ENCODE measurements around the gene RNF146. TPM values are rescaled to one million over a fixed set of nuclear protein-coding genes. Genes with fewer than 3 reads are reported as not detected.

Gene RNF146
- total and polyA plus RNA-seq, 10 of the 15 experiments (the other 5 are each of a cell fraction or from before 2014, with no cell fraction given): 9.3 to 33.0 (median 17.8) TPM

DNA sequence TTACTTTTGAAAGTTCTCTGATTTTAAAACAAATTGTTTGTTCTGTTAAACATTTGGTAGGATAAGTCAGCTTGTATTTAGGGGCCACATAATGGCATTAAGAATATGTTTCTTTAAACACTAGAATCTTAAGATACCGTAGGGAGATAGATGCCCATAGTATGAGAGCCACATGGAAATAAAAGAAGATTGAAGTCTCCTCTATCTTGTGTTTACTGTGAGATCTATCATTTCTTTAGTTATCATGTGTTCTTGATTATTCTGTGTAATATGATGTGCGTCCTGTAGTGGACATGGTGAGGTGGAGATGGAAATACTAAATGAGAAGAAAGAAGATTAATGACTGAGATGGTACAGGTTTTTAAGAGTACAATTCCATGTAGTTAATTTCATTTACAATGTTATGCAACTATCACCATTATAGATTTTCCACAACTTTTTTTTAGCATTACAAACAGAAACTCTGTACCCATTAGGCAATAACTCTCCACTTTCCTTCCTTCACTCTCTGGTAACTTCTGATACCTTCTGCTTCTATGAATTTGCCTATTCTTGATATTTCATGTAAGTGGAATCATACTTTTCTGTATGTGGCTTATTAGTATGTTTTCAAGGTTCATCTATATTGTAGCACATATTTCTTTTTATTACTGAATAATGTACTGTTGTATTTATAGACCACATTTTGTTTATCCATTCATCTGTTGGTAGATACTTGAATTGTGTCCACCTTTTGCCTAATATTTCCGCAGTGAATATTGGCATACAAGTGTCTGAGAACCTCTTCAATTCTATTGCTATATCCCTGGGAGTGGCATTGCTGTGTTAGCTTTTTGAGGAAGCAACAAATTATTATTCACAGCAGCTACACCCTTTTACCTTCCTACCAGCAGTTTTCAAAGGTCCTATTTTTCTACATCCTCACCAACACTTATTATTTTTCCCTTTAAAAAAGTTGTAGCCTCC is 11.5 kb downstream of the RNF146 start:
- no peaks in the 10 kb centered on the region for H4K20me1 ChIP-seq (ENCODE audit: control insufficient read depth, insufficient read depth)
- 94% methylated on average over 3 of the region's 3 CpGs for WGBS (ENCODE audit: insufficient coverage, insufficient replicate concordance, low lambda C conversion rate, missing lambda C conversion rate)
- no peak overlapping the region for H3K4me2 ChIP-seq (ENCODE audit: control insufficient read depth, insufficient read depth)
- no peak for TF ChIP-seq LARP7 (IDR thresholded peaks at IDR 0.05)
- no peak for TF ChIP-seq IRF4 (IDR thresholded peaks at IDR 0.05; ENCODE audit: low read depth, low read length)
- TF ChIP-seq, protein P1, sequence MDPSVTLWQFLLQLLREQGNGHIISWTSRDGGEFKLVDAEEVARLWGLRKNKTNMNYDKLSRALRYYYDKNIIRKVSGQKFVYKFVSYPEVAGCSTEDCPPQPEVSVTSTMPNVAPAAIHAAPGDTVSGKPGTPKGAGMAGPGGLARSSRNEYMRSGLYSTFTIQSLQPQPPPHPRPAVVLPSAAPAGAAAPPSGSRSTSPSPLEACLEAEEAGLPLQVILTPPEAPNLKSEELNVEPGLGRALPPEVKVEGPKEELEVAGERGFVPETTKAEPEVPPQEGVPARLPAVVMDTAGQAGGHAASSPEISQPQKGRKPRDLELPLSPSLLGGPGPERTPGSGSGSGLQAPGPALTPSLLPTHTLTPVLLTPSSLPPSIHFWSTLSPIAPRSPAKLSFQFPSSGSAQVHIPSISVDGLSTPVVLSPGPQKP (IDR thresholded peaks at IDR 0.05; ENCODE audit: low read depth, low read length): no peak
- TF ChIP-seq, protein P2, sequence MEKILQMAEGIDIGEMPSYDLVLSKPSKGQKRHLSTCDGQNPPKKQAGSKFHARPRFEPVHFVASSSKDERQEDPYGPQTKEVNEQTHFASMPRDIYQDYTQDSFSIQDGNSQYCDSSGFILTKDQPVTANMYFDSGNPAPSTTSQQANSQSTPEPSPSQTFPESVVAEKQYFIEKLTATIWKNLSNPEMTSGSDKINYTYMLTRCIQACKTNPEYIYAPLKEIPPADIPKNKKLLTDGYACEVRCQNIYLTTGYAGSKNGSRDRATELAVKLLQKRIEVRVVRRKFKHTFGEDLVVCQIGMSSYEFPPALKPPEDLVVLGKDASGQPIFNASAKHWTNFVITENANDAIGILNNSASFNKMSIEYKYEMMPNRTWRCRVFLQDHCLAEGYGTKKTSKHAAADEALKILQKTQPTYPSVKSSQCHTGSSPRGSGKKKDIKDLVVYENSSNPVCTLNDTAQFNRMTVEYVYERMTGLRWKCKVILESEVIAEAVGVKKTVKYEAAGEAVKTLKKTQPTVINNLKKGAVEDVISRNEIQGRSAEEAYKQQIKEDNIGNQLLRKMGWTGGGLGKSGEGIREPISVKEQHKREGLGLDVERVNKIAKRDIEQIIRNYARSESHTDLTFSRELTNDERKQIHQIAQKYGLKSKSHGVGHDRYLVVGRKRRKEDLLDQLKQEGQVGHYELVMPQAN (conservative IDR thresholded peaks at IDR 0.05): no peak
- TF ChIP-seq, protein P3, sequence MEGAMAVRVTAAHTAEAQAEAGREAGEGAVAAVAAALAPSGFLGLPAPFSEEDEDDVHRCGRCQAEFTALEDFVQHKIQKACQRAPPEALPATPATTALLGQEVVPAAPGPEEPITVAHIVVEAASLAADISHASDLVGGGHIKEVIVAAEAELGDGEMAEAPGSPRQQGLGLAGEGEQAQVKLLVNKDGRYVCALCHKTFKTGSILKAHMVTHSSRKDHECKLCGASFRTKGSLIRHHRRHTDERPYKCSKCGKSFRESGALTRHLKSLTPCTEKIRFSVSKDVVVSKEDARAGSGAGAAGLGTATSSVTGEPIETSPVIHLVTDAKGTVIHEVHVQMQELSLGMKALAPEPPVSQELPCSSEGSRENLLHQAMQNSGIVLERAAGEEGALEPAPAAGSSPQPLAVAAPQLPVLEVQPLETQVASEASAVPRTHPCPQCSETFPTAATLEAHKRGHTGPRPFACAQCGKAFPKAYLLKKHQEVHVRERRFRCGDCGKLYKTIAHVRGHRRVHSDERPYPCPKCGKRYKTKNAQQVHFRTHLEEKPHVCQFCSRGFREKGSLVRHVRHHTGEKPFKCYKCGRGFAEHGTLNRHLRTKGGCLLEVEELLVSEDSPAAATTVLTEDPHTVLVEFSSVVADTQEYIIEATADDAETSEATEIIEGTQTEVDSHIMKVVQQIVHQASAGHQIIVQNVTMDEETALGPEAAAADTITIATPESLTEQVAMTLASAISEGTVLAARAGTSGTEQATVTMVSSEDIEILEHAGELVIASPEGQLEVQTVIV (IDR thresholded peaks at IDR 0.05; ENCODE audit: borderline replicate concordance, partially characterized antibody): no peak
- TF ChIP-seq, protein P4, sequence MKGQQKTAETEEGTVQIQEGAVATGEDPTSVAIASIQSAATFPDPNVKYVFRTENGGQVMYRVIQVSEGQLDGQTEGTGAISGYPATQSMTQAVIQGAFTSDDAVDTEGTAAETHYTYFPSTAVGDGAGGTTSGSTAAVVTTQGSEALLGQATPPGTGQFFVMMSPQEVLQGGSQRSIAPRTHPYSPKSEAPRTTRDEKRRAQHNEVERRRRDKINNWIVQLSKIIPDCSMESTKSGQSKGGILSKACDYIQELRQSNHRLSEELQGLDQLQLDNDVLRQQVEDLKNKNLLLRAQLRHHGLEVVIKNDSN (IDR thresholded peaks at IDR 0.05; ENCODE audit: borderline replicate concordance, extremely low read length, insufficient read depth, low read depth, low read length): no peak
- TF ChIP-seq IRF3 (IDR thresholded peaks at IDR 0.05): no peak
- POLR2A ChIA-PET: interaction anchor here (0.9 kb wide), 1 partner anchor 12 kb away, joined by 3 read pairs; the partner anchor contains the start of gene RNF146
- H3K79me2 ChIP-seq (ENCODE audit: control insufficient read depth, insufficient read depth, low read length): peaks cover 2% of the 10 kb centered on the region; the same call in 1 of the 2 replicates
- H3K4me1 ChIP-seq (ENCODE audit: control insufficient read depth, insufficient read depth, low read length): no peaks in the 10 kb centered on the region
- intact Hi-C loops (cut with micrococcal nuclease; ENCODE audit: unreplicated experiment): no loop called here
- no TSS peak for BruUV-seq (replicated peaks)
- RAD21 ChIA-PET (ENCODE audit: unreplicated experiment): interaction anchor here (0.6 kb wide), 1 partner anchor 24 kb away, joined by 3 read pairs; no protein-coding TSS in a partner anchor
- H2AFZ ChIP-seq (ENCODE audit: control insufficient read depth, low read depth, low read length): no peak overlapping the region
- no peaks in the 10 kb centered on the region; a peak in 1 of 4 replicates for H3K36me3 ChIP-seq (ENCODE audit: control insufficient read depth in 2 of 2, insufficient read depth in 2 of 2, low read length in 1 of 2)
- no peak for DNase-seq (ENCODE audit: low read depth, low spot score)
- SMC1A ChIA-PET (ENCODE audit: uncharacterized antibody, unreplicated experiment): interaction anchor here (2.0 kb wide), 1 partner anchor 13 kb away, joined by 6 read pairs; no protein-coding TSS in a partner anchor
- FAIRE-seq: no peak
- no peak overlapping the region for H3K4me3 ChIP-seq
- no peak overlapping the region for H3K27ac ChIP-seq (ENCODE audit: control insufficient read depth, insufficient read depth)
- no peak for ATAC-seq
- no peak overlapping the region for H3K9ac ChIP-seq (ENCODE audit: control insufficient read depth, insufficient read depth, low read length)
- no peaks in the 10 kb centered on the region for H3K9me3 ChIP-seq (replicated peaks; ENCODE audit: control insufficient read depth, insufficient read depth, low read length)
- CTCF ChIA-PET: interaction anchor here (0.8 to 1.4 kb wide), 4 partner anchors 10 to 21 kb away, joined by 3 to 4 read pairs (median 3); partner anchors contain the start of gene RNF146
- H3K27me3 ChIP-seq (replicated peaks in 1 of 2; ENCODE audit: control insufficient read depth in 2 of 2, insufficient read depth in 2 of 2, low read length in 1 of 2): no peaks in the 10 kb centered on the region
- in situ Hi-C loops (cut with MboI): loop anchor here (25.0 kb wide), 1 partner anchor 1491 kb away; the partner anchor contains the start of gene NCOA7
